ENCODE results near the gene ZNF512B.

Gene ZNF512B

DNA sequence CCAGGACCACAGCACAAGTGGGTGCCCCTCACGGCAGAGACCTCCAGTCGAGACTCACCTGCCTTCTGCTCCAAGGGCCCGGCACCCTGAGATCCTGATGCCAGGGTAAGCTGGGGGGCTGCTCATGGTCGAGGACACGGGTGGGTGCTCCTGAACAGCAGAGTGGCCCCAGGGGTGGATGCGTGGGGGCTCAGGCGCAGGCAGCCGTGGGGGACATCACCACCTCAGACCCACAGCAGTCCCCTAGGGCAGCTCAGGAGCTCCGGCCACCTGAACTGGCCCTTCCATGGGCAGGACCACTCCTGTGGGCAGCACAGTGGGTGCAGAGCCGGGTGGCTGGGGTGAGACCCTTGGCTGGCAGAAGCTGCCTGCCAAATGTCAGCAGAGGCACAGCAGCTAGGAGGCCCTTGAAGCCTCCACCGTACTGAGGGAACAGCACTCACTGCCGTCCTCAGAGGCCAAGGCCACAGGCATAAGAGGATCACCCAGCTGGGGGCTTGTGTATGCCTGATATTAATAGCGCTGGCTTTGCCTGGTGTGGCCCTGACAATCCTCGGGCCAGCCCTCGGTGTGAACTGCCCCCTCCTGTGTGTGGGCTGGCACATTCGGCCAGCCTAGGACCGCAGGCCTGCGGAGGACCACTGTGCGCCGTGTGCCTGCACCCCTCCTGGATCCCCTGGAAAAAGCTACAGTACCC lies 18.9 kb downstream of the ZNF512B start:
- DNase-seq (ENCODE audit: low read depth) = no peak

DNA sequence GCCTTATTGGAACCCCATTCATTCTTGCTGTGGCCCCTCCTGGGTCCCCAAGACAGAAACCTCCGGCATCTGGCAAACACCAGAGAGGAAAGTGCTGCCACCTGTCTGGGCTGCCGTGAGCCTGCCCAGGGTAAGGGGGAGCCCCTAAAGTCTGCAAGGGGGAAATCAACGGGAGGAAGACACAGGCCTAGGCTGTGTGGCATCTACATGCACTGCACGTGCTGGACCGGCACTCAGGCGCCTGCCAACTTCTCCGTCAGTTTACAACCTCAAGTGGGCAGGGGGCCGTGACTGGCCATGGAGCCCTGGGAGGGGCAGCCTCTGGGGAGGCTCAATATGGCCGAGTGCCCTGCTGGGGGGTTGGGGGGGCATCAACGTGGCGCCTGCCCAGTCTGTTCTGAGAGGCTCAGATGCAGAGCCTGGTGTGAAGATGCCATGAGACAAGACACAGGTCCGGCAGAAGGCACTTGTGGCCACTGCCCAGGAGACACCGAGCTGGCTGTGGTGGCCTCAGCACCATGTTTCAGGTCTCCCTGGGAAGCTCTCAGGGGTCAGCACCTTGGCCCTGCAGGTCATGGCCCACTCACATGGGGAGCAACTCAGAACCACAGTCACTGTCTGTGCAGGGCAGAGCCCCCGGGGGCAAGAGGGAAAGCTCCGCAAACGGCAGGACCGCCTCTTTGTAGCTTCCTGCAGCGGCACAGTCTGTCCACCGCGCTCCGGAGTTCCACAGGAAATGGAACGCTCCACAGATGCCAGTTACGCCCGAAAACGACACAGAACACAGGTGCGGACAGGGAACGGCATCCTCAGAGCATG lies 21.9 kb downstream of the ZNF512B start:
- DNase-seq (ENCODE audit: low read depth) = no peak

GRCh38 chr20:63946986-63947637 lies 22.6 kb downstream of the ZNF512B start:
- DNase-seq (ENCODE audit: low read depth) = no peak

DNA sequence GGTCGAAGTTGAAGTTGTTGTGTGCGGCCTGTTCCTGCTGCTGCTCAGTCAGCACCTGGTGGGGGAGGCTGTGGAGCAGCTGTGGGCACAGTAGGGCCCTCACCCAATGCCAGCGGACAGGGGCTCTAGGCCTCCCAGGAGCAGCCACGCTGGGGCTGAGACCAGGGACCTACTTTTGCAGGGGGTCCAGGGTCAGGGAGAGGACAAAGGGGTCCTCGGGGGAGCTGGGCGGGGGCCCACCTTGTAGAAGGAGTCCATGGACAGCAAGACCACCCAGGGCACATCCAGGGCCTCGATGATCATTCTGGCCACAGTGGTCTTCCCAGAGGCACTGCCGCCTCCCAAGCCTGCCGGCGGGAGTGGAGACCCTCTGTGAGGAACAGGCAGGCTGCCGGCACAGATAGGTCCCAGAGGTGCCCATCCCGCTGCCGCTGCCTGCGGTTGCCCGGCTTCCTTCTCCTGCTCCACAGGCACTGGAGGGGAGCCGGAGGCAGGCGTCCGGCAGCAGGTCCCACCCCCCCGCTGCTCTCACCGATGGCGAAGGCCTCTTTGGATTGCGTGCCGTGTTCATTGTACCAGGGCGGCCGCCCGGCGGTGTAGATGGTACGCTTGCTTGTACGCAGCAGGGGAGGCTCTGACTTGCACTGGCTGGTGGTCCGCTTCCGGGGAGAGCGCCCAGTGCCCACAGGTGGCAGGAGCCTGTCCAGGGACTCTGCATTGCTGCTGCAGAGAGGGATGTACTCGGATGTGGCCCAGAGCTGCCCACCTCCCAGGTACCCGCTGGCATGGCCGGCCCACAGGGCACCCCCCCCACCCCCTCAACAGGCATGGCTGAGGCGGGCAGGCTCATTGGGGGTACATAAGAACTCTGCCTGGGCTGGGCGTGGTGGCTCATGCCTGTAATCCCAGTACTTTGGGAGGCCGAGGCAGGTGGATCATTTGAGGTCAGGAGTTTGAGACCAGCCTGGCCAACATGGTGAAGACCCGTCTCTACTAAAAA lies 23.5 kb downstream of the ZNF512B start:
- DNase-seq (ENCODE audit: low read depth) = no peak

GRCh38 chr20:63945031-63945658 lies 24.6 kb downstream of the ZNF512B start:
- no peak for DNase-seq (ENCODE audit: low read depth)

- DNase-seq (ENCODE audit: low read depth) = no peak
Observed at GRCh38 chr20:63944078-63944941, 25.4 kb downstream of the ZNF512B start.

DNA sequence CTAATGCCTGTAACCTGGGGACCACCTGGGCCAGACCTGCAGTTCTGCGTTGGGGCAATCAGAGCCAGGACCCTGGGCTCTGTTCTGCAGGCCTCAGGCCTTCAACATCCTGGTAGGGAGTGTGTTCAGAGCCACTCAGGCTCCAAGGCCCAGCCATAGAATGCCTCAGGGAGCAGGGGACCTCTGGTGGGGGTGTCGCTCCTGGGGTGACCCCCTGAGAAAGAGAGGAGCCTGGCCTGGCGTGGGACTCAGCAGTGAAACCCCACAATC lies 26.0 kb downstream of the ZNF512B start:
- no peak for DNase-seq (ENCODE audit: low read depth)

DNA sequence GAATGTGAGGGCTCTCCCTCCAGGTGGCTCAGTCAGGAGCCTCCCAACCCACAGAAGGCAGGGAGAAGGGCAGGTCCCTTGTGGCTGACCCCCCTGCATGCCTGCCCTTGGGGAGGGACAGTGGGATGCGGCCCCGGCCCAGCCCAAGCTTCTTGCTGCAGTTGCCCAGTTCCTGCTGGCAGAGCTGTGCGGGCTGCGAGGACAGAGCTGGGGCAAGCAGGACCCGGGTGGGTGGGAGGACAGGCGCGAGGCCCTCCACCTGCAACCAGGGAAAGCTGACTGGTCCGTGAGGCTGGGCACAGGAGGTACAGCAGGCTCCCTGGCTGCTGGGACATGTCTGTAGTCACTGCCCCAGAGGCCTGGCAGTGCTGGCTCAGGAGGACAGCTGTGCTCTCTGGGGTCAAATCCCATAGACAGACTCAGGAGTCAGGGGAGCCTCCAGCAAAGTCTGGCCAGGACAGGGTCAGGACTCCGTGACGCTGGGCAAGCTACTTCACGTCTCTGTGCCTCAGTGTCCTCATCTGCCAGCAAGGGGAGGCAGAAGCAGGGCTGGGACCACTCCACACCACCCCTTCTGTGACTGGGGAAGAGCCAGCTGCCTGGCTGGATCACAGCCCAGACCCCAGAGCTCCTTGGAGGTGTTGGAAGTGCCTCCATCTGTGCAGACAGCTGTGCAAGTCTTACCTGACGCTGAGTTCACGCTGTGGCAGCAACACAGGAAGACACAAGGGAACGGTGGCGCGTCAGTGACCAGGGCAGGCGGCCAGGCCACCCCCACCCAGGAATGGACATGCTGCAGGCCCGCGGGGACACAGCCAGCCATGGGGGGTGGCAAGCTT lies 26.5 kb downstream of the ZNF512B start:
- DNase-seq (ENCODE audit: low read depth) = no peak

DNA sequence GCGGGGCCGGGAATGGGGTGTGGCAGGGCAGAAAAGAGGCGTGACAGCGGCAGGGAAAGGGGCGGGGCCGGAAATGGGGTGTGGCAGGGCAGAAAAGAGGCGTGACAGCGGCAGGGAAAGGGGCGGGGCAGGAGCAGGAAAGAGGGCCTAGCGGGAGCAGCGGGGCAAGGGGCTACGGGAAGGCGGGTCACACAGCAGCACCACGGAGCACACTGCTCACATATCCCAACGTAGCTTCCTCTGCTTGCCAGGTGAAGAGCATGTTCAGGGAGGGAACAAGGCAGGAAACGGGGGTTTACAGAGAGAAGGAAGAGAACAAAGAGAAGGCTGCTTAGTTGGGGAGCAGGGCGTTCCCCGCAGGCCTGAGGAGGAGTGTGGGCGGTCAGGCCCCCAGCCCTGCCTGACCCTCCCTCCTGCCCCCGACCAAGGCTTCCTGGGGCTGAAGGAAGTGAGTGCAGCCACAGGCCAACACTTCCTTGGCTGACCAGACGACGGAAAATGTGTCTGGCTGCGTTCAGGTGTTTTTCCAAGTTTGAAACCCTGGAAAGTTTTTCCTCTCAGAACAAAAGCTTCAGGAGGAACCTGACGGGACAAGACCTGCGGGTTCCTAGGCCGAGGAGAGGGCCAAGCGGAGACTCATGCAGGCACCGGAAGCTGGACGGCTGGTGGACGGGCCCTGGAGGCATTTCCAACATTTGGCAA lies 27.3 kb downstream of the ZNF512B start:
- peak; percentile 55 for DNase-seq (ENCODE audit: low read depth)

DNA sequence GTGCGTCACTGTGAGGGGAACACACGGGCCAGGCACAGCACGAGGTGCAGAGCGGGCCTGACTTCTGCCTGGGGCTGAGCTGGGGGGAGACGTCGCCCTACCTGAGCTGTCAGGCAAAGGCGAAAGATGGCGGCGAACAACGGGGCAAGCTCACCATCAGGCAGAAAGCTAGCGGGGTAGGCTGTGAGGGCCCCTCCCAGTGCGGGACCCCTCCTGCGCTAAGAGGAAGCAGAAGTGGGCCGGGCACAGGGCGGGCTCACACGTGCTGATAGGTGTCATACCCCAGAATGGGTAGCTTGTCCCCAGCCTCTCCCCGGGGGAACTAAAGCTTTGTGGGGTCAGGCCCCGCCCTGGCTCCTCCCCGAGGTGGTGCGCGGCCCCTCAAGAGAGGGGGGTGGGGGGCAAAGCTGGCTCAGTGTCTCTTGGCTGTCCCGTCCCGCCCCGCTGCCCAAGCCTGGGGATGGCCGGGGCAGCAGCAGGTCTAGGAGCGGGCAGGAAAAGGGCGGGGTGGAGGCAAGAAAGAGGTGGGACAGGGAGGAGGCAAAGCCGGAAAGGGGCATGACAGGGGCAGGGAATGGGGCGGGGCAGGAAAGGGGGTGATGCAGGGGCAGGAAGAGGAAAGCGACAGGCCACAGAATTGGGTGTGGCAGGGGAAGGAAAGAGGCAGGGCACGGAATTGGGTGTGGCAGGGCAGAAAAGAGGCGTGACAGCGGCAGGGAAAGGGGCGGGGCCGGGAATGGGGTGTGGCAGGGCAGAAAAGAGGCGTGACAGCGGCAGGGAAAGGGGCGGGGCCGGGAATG lies 28.2 kb downstream of the ZNF512B start:
- DNase-seq (ENCODE audit: low read depth) = no peak

- DNase-seq (ENCODE audit: low read depth) = no peak
Observed at GRCh38 chr20:63940472-63941266, 29.1 kb downstream of the ZNF512B start.

DNA sequence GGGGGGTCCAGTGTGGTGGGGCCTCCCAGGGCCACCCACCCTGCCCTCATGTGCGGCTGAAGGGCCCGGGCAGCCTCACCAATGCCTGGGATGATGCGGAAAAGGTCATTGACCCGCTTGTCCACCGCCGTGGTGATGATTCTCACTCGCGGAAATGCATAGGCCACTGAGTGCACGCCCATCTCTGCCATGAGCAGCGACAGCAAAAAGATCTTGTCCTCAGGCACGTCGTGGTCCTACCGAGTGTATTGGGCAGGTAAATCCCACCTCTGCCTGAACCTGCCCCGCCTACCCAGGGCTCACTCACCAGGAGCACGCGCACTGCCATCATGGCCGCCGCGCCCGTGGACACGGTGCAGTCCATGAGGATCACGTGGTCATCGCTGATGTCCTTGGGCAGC lies 29.7 kb downstream of the ZNF512B start:
- DNase-seq (ENCODE audit: low read depth) = no peak

GRCh38 chr20:63939061-63939935 lies 30.4 kb downstream of the ZNF512B start:
- DNase-seq (ENCODE audit: low read depth) = no peak

DNA sequence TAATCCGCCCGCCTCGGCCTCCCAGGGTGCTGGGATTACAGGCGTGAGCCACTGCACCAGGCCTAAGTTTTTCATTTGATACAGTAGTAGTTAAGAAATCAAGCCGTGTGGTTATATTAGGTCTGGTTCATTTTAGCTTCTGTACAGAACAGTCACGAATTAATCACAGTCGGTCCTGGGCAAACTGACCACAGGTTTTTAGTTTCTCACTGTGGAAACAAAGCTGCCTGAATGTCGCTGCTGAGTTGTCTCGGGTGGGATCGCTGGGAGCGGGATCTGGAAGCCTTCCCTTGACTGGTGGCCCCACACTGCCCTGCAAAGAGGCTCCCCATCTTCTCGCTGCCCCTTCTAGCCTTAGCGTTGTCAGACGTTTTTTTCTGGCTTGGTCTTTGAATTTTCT lies 32.1 kb downstream of the ZNF512B start:
- no peak for DNase-seq (ENCODE audit: low read depth)

- DNase-seq (ENCODE audit: low read depth) = no peak
Observed at GRCh38 chr20:63935447-63935846, 34.3 kb downstream of the ZNF512B start.
